ENCODE results near the gene TNK2. TPM values are rescaled to one million over a fixed set of nuclear protein-coding genes. Genes with fewer than 3 reads are reported as not detected.
"Not testable (repeated sequence)": the region's sequence is repeated elsewhere in the genome, so short reads cannot be mapped to it uniquely, and the experiment has no call there.

TNK2 gene
- total RNA-seq, 1 donor from 2014 or later, result 40.5 TPM

- no peak for DNase-seq (ENCODE audit: low spot score)
Measured at GRCh38 chr3:195872097-195872496, 36.3 kb downstream of the TNK2 start.

GRCh38 chr3:195871686-195872085 is 36.7 kb downstream of the TNK2 start:
- DNase-seq (ENCODE audit: low spot score), result not testable (repeated sequence)

- no peak for DNase-seq (ENCODE audit: low spot score)
Measured at GRCh38 chr3:195870937-195871336, 37.4 kb downstream of the TNK2 start.

- DNase-seq (ENCODE audit: low spot score), result no peak
Measured at GRCh38 chr3:195870442-195870841, 37.9 kb downstream of the TNK2 start.

- no peak for DNase-seq (ENCODE audit: low spot score)
Measured at GRCh38 chr3:195869413-195870001, 38.8 kb downstream of the TNK2 start.

- DNase-seq (ENCODE audit: low spot score), result no peak
Measured at GRCh38 chr3:195868866-195869412, 39.4 kb downstream of the TNK2 start.

- no peak for DNase-seq (ENCODE audit: low spot score)
Measured at GRCh38 chr3:195868336-195868865, 40.0 kb downstream of the TNK2 start.

- DNase-seq (ENCODE audit: low spot score), result no peak
Measured at GRCh38 chr3:195867631-195868335, 40.6 kb downstream of the TNK2 start.

- no peak for DNase-seq (ENCODE audit: low spot score)
Measured at GRCh38 chr3:195866686-195867511, 41.5 kb downstream of the TNK2 start.

GRCh38 chr3:195865752-195866151 is 42.6 kb downstream of the TNK2 start:
- DNase-seq (ENCODE audit: low spot score), result no peak

GRCh38 chr3:195863121-195864061 is 45.0 kb downstream of the TNK2 start:
- DNase-seq (ENCODE audit: low spot score), result peak; percentile 96

GRCh38 chr3:195862318-195862717 is 46.0 kb downstream of the TNK2 start:
- DNase-seq (ENCODE audit: low spot score), result not testable (repeated sequence)

- no peak for DNase-seq (ENCODE audit: low spot score)
Measured at GRCh38 chr3:195860456-195860855, 47.9 kb downstream of the TNK2 start.

- DNase-seq (ENCODE audit: low spot score), result no peak
Measured at GRCh38 chr3:195859846-195860411, 48.4 kb downstream of the TNK2 start.

GRCh38 chr3:195859061-195859845 is 49.1 kb downstream of the TNK2 start:
- no peak for DNase-seq (ENCODE audit: low spot score)

- DNase-seq (ENCODE audit: low spot score), result no peak
Measured at GRCh38 chr3:195856410-195857084, 51.8 kb downstream of the TNK2 start.

GRCh38 chr3:195855471-195856409 is 52.6 kb downstream of the TNK2 start:
- DNase-seq (ENCODE audit: low spot score), result no peak

All from mesenteric fat pad (tissue), 1 donor.